DMS79 treated with DMSO at 0.1 percent for 48 hours (cell line): ENCODE measurements around the gene ZSWIM4.

Experiments used
- DNase-seq: peaks from one replicate; lab custom pipeline; 2025; lab: John Stamatoyannopoulos, UW

The ZSWIM4 gene

DNA sequence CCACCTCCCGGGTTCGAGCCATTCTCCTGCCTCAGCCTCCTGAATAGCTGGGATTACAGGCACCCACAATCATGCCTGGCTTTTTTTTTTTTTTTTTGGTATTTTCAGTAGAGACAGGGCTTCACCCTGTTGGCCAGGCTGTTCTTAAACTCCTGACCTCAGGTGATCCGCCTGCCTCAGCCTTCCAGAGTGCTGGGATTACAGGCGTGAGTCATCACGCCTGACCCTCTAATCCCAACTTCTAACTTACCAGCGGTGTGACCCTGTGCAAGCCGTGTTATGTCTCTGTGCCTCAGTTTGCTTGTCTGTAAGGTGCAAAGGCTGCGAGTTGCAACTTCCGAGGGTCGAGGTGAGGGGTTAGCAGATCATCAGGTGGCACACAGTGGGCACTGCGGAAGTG is 17.3 kb downstream of the ZSWIM4 start:
- no peak for DNase-seq

DNA sequence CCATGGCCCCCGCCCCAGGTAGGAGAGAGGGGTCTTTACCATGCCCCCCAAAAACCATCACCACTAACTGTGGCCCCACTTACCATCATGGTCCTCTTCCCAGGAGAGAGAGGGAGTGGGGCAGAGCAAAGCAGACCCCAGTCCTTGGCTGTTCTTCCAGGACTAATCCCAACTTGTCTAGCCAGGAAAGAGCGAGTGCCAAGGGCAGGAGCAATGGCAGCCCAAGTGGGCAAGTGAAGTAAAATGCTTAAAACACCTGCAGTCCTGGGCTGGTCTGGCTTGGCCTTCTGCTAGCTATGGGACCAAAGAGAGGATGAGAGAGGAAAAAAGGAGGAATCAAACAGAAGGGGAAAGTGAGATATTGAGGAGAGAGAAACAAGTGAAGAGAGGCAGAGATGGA is 17.9 kb downstream of the ZSWIM4 start:
- DNase-seq = no peak

DNA sequence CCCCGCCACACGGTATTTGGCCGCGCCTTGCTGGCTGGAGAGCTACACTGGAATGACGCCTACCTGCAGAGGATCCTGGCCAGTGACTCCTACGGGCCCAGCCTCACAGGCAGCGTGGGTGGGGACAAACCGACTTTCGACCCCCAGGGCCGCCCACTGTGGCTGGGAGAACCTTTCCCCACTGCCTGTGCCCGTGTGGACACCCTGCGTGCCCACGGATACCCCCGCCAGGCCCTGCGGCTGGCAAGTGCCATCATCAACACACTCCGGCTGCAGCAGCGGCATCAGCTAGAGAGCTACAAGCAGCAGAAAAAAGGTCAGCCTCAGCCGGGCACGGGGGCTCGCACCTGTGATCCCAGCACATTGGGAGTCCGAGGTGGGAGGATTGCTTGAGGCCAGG is 19.3 kb downstream of the ZSWIM4 start:
- no peak for DNase-seq

DNA sequence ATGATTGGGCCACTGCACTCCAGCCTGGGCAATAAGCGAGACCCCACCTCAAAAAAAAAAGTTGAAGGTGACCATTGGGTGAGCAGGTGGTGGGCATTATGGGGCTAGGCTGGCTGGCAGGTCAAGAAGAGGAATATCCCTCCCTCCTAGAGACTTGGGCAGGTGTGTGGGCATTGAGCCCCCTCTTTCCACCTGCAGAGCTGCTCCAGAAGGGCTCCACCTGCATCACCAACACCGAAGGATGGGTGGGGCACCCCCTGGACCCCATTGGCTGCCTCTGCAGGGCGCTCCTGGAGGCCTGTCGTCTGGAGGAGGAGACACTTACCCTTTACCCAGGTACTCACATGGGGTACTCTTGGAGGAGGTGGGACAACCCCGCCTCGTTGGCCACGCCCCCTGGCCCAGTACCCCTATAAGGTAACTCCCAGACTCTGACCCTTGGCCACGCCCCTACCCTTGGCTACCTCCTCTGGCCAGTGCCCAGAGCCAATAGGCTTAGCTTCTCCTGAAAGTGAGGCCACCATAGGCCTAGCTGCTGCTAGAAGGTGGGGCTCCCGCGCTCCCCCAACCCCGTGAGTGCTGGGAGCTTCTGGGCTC is 21.9 kb downstream of the ZSWIM4 start:
- DNase-seq = no peak

DNA sequence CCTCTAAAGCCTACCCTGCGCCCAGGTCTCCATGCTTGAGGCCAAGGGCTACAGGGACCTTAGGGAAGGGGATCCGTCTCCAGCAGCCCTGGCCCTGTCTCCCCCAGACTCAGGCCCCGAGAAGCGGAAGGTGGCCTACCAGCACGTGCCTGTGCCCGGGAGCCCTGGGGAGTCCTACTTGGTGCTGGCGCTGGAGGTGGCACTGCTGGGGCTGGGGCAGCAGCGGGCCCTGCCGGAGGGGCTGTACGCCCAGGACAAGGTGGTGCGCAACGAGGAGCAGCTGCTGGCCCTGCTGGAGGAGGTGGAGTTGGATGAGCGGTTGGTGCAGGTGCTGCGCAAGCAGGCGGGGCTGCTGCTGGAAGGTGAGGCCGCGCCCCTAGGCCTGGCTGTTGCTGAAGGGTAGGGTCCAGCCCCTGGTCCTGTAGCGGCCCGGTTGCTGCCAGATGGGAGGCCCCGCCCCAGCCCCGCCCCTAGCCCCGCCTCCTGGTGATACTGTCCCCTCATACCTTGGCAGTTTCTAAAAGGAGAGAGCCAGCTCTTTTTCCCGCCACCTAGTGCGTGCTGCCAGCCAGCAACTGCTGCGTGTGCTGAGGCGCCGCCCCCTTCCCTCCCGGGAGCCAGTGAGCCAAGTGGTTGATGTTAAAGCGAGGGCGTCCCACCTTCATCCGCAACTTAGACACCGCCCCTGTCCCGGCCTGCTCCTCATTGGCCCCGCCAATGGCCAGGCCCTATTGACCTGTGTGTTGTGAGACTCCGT is 22.6 kb downstream of the ZSWIM4 start:
- no peak for DNase-seq

DNA sequence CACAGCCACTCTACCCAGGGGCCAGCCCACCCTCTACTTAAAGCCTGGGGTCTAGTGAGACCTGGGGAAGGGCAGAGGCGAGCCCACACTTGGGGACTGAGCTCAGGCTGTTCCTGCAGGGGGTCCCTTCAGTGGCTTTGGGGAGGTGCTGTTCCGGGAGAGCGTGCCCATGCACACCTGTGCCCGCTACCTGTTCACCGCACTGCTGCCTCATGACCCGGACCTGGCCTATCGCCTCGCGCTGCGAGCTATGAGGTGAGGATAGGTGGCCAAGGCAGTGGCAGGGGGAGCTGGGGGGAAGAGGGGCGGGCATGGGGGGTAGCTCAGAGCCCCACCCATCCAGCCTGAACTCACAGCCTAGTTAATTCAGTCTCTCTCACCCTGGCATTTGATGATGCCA is 24.0 kb downstream of the ZSWIM4 start:
- DNase-seq = no peak

- no peak for DNase-seq
Observed at GRCh38 chr19:13821292-13821691, 26.0 kb downstream of the ZSWIM4 start.

DNA sequence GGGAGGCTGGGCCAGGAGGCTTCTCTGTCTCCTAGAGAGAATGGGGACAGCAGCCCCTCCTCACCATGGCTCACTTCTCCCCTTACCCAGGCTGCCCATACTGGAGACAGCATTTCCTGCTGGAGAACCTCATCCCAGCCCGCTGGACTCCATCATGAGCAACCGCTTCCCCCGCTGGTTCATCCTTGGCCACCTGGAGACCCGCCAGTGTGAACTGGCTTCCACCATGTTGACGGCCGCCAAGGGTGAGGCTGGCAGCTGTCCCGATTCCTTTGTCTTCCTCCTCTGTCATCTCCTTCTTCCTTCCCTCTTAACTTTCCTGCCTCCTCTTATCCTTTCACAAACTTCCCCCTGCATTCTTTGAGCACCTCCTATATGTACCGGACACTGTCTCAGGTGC is 28.0 kb downstream of the ZSWIM4 start:
- DNase-seq = no peak

GRCh38 chr19:13823901-13824300 is 28.7 kb downstream of the ZSWIM4 start:
- DNase-seq = no peak

GRCh38 chr19:13824703-13825102 is 29.5 kb downstream of the ZSWIM4 start:
- DNase-seq = no peak

GRCh38 chr19:13825489-13826441 is 30.5 kb downstream of the ZSWIM4 start:
- DNase-seq = no peak

- no peak for DNase-seq
Observed at GRCh38 chr19:13826652-13827235, 31.5 kb downstream of the ZSWIM4 start.

DNA sequence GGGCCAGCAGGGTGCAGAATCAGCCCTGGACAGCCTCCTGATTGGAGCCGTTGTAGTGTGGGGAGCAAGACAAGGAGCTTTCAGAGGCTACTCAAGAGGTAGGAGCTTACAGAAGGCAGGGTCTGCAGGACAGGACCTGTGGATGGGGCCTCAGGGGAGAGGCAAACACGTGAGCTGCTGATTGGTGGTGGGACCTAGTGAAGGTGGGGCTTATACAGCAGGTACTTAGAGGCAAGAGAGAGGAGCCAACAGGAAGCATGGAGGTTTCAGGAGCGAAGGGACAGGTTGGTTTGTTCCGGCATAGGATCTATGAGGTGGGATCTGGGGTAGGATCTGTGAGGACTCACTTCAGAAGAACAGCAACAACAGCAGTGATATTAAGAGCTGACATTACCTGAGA is 32.4 kb downstream of the ZSWIM4 start:
- DNase-seq = no peak

GRCh38 chr19:13830114-13830740 is 35.0 kb downstream of the ZSWIM4 start:
- DNase-seq = no peak

GRCh38 chr19:13830741-13831536 is 35.7 kb downstream of the ZSWIM4 start:
- DNase-seq = no peak

DNA sequence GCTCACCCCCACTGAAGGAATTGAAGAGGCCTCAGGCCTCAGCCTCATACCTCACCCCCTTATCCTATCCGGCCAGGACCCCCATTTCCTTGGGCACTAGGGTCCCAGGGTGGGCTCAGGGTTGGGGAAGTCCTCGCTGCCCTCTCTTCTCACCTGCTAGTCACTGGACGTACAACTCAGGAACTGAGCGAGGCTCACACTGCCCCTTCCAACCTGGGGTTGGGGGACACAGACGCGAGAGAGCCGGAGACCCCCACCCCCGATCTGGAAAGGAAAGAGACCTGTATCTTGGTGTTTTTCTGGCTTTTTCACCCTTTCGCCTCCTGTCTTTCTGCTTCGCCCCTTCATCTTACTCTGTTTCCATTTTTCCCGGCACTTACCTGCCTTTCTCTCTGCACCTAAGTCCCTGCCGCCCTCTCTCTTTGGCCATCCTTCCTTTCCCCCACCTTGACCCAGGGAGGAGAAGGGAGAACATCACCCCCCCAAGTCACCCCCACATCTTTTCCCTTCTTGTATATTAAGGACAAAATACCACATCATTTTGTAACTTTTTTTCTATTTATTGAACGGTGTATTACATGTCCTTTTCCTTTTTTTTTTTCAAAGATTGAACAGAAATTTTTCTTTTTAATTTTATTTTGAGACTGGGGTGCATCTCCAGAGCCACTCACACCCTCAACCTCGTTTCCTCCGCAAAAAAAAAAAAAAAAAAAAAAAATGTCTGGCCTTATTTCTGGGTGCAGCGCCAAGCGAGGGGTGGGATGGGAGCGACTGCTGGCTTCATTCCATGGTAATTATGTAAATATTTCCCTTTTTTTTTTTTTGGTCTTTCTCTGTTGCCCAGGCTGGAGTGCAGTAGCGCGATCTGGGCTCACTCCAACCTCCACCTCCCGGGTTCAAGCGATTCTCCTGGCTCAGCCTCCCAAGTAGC is 36.6 kb downstream of the ZSWIM4 start:
- DNase-seq = no peak

- DNase-seq = peak; percentile 90
Observed at GRCh38 chr19:13833330-13834243, 38.3 kb downstream of the ZSWIM4 start.

DNA sequence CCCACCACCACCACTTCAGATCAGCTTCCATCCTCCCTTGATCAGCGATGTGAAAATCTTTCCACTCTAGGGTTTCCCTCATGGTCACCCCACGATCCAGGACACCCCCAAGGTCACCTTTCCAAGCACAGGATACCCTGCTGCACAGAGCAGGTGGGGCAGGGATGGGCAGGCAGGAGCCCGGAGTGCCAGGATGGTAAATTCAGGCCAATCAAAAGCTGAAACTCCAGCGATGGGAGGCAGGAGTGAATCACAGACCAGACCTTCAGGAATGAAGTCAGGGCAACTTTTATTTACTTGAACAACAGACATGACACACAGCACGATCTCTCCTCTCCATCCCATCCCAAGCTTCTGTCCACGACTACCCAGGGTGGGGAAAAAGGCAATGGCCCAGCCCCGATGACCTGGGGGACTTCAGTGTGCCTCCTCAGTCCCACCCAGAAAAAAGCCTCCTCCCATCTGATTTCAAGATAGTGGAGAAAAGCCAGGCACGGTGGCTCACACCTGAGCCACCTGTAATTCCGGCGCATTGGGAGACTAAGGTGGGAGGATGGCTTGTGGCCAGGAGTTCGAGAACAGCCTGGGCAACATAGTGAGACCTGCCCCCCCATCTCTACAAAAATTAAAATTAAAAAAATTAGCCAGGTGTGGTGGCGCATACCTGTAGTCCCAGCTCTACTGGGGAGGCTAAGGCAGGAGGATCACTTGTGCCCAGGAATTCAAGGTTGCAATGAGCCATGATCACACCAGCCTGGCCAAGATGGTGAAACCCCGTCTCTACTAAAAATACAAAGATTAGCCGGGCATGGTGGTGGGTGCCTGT is 39.2 kb downstream of the ZSWIM4 start:
- no peak for DNase-seq
